ENCODE results near the gene SEC14L2.

DNA sequence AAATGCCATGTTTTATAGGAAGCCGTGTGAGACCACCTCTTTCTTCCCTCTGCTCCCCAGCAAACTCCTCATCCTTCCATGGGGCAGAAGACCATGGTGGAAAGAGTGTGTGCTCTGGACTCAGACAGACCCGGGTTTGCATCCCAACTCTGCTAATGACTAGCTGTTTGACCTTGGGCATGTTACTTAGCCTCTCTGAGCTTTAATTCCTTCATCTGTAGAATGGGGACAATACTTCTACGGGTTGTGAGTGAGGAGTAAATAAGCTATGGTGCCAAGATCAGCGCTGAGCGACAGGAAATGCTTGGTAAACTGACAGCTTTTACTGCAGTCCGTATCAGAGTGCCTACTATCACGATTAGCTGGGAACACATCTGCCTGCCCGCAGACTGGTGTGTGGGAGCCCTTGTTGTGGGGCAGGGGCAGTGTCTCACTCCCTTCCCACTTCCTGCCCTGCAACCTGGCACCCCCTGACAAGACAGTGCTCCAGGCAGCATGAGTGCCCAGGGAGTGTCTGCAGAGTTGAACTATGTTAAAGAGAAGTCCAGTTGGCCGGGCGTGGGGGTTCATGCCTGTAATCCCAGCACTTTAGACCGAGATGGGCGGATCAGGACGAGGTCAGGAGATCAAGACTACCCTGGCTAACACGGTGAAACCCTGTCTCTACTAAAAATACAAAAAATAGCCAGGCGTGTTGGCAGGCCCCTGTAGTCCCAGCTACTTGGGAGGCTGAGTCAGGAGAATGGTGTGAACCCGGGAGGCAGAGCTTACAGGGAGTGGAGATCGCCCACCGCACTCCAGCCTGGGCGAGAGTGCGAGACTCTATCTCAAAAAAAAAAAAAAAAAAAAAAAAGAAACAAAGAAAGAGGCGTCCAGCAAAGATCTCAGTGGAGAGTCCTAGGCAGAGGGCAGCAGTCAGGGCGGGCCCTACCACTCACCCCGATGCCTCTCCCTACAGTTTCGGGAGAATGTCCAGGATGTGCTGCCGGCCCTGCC lies 2.2 kb downstream of the SEC14L2 start:
- TF ChIP-seq REST (IDR thresholded peaks at IDR 0.05) (no peak), MAX (IDR thresholded peaks at IDR 0.05) (no peak), YY1 (IDR thresholded peaks at IDR 0.05) (no peak), RAD21 (IDR thresholded peaks at IDR 0.05) (no peak), TAF1 (conservative IDR thresholded peaks at IDR 0.05) (no peak), GABPA (IDR thresholded peaks at IDR 0.05 in 1 of 2, conservative IDR thresholded peaks at IDR 0.05 in 1 of 2) (no peak), NR2F2 (IDR thresholded peaks at IDR 0.05) (no peak), HNF4A (conservative IDR thresholded peaks at IDR 0.05) (peak in 1 of 2 donors; percentile 63)
- TF ChIP-seq, protein P1, sequence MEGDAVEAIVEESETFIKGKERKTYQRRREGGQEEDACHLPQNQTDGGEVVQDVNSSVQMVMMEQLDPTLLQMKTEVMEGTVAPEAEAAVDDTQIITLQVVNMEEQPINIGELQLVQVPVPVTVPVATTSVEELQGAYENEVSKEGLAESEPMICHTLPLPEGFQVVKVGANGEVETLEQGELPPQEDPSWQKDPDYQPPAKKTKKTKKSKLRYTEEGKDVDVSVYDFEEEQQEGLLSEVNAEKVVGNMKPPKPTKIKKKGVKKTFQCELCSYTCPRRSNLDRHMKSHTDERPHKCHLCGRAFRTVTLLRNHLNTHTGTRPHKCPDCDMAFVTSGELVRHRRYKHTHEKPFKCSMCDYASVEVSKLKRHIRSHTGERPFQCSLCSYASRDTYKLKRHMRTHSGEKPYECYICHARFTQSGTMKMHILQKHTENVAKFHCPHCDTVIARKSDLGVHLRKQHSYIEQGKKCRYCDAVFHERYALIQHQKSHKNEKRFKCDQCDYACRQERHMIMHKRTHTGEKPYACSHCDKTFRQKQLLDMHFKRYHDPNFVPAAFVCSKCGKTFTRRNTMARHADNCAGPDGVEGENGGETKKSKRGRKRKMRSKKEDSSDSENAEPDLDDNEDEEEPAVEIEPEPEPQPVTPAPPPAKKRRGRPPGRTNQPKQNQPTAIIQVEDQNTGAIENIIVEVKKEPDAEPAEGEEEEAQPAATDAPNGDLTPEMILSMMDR (IDR thresholded peaks at IDR 0.05; ENCODE audit: low read depth, low read length, missing input control), result no peak
- TF ChIP-seq, protein P2, sequence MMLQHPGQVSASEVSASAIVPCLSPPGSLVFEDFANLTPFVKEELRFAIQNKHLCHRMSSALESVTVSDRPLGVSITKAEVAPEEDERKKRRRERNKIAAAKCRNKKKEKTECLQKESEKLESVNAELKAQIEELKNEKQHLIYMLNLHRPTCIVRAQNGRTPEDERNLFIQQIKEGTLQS (IDR thresholded peaks at IDR 0.05), result no peak
